ENCODE results near the gene PRKG1. TPM values are rescaled to one million over a fixed set of nuclear protein-coding genes. Genes with fewer than 3 reads are reported as not detected.

PRKG1 gene
- total RNA-seq, 2 donors from 2014 or later: 1.3 to 2.7 TPM

DNA sequence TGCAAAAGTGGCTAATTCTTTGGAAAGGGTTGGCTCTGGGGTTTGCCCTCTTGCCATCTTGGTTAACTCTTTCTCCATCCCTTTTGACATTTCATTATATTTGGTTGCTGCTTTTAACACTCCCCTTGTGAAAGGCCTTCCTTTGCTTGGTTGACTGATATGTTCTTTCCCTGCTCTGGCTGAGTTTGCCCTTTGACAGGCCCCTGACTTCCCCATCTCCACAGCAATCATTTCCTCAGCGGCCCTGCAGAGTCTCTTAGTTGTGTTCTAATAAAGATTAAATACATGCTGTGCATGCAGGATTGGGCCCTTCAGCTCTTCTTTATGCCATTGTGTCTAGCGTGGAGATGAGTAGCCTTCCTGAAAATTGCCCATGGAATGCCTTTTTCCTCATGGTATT lies 709.7 kb downstream of the PRKG1 start:
- no peaks in the 10 kb centered on the region for H3K4me1 Mint-ChIP-seq
- no peaks in the 10 kb centered on the region for H3K36me3 Mint-ChIP-seq (ENCODE audit: low read depth)
- H3K27me3 Mint-ChIP-seq (ENCODE audit: insufficient read depth): no peaks in the 10 kb centered on the region
- H3K4me1 ChIP-seq (ENCODE audit: control insufficient read depth, insufficient read depth, low read length): no peaks in the 10 kb centered on the region
- H3K27me3 ChIP-seq (ENCODE audit: control insufficient read depth, insufficient read depth, low read length, poor library complexity, severe bottlenecking): peaks cover 22% of the 10 kb centered on the region
- WGBS, 2 experiments (ENCODE audit: insufficient coverage in 1 of 2, insufficient read length in 1 of 2): 78 to 89% methylated on average over 1 to 2 of the region's 2 CpGs
- no peaks in the 10 kb centered on the region for H3K9me3 Mint-ChIP-seq
- H3K36me3 ChIP-seq (ENCODE audit: control insufficient read depth, insufficient read depth, low read length): no peaks in the 10 kb centered on the region
- no peak overlapping the region for H3K9ac ChIP-seq (ENCODE audit: extremely low read depth, low read length, poor library complexity, severe bottlenecking)
- H3K4me3 Mint-ChIP-seq: no peak overlapping the region
- DNase-seq: no peak
- H3K9me3 ChIP-seq (ENCODE audit: control insufficient read depth, low read length): no peaks in the 10 kb centered on the region
- no peak overlapping the region for H3K27ac Mint-ChIP-seq
- no peak overlapping the region for H3K4me3 ChIP-seq (ENCODE audit: low read length)
- peak overlapping the region; percentile 47 for H3K27ac ChIP-seq (ENCODE audit: low read depth, low read length)
- TF ChIP-seq, protein P1, sequence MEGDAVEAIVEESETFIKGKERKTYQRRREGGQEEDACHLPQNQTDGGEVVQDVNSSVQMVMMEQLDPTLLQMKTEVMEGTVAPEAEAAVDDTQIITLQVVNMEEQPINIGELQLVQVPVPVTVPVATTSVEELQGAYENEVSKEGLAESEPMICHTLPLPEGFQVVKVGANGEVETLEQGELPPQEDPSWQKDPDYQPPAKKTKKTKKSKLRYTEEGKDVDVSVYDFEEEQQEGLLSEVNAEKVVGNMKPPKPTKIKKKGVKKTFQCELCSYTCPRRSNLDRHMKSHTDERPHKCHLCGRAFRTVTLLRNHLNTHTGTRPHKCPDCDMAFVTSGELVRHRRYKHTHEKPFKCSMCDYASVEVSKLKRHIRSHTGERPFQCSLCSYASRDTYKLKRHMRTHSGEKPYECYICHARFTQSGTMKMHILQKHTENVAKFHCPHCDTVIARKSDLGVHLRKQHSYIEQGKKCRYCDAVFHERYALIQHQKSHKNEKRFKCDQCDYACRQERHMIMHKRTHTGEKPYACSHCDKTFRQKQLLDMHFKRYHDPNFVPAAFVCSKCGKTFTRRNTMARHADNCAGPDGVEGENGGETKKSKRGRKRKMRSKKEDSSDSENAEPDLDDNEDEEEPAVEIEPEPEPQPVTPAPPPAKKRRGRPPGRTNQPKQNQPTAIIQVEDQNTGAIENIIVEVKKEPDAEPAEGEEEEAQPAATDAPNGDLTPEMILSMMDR (conservative IDR thresholded peaks at IDR 0.05): no peak

DNA sequence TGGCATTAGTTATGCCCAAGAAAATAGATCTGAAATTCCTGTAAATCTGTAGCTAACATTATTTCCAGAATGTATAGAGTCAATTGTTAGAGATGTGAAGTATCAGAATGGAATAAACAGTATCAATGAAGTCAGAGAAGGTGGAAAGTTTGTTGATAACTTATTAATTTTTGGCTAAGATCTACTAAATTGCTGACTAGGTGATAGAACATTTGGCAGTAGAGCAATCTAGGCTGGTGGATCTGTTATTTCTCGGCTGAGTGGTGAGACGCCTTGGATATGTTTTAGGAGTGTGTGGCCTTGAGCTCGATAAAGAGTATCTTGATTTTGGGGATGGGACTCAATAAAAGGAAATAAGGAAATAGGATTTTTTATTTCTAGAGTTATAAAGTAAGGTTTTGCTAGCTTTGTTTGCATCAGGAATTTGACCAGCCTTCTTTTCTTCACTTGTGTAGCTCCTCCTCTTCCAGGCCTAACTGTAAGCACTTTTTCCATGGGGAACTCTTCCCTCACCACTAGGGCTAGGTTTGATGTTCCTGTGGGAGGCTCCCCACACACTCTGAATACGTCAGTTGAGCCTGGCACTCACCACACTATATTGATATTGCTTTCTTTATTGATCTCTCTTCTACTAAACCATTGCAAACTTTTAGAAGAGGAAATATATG lies 711.9 kb downstream of the PRKG1 start:
- Mint-ChIP-seq H3K27ac (no peak overlapping the region), H3K36me3 (ENCODE audit: low read depth) (no peaks in the 10 kb centered on the region), H3K9me3 (no peaks in the 10 kb centered on the region), H3K4me1 (no peaks in the 10 kb centered on the region), H3K4me3 (no peak overlapping the region), H3K27me3 (ENCODE audit: insufficient read depth) (peaks cover 13% of the 10 kb centered on the region)
- no peak overlapping the region for H3K4me3 ChIP-seq (ENCODE audit: low read length)
- H3K4me1 ChIP-seq (ENCODE audit: control insufficient read depth, insufficient read depth, low read length): no peaks in the 10 kb centered on the region
- peaks cover under 1% of the 10 kb centered on the region for H3K9me3 ChIP-seq (ENCODE audit: control insufficient read depth, low read length)
- no peak for DNase-seq
- WGBS, 2 experiments (ENCODE audit: insufficient coverage in 1 of 2, insufficient read length in 1 of 2): 92% methylated on average over 4 of the region's 4 CpGs; no CpG with 5 or more reads in 1 of the 2 experiments
- H3K27me3 ChIP-seq (ENCODE audit: control insufficient read depth, insufficient read depth, low read length, poor library complexity, severe bottlenecking): peaks cover 37% of the 10 kb centered on the region
- H3K36me3 ChIP-seq (ENCODE audit: control insufficient read depth, insufficient read depth, low read length): no peaks in the 10 kb centered on the region
- TF ChIP-seq, protein P1 (conservative IDR thresholded peaks at IDR 0.05): peak; percentile 54
- H3K27ac ChIP-seq (ENCODE audit: low read depth, low read length): no peak overlapping the region
- H3K9ac ChIP-seq (ENCODE audit: extremely low read depth, low read length, poor library complexity, severe bottlenecking): no peak overlapping the region

DNA sequence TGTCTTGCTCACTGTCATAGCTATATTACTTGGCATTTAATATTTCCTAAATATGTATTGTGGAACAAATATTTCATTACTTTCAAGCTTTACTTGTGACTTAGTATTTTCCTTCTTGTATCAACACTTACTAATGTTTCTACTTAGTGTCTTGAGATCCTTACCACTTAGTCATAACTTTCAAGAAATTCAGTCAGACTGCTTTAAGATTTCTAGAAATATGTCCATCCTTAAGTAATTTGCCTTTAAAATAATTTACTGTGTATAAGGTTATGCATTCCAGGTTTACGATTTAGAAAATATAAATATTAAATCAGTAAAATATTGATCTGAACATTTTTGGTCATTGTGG lies 712.4 kb downstream of the PRKG1 start:
- no peak overlapping the region for H3K4me3 Mint-ChIP-seq
- Histone ChIP-seq H3K9me3 (ENCODE audit: control insufficient read depth, low read length) (peaks cover 6% of the 10 kb centered on the region), H3K4me3 (ENCODE audit: low read length) (no peak overlapping the region), H3K36me3 (ENCODE audit: control insufficient read depth, insufficient read depth, low read length) (no peaks in the 10 kb centered on the region), H3K9ac (ENCODE audit: extremely low read depth, low read length, poor library complexity, severe bottlenecking) (no peak overlapping the region), H3K27ac (ENCODE audit: low read depth, low read length) (no peak overlapping the region), H3K4me1 (ENCODE audit: control insufficient read depth, insufficient read depth, low read length) (no peaks in the 10 kb centered on the region), H3K27me3 (ENCODE audit: control insufficient read depth, insufficient read depth, low read length, poor library complexity, severe bottlenecking) (peaks cover 37% of the 10 kb centered on the region)
- H3K9me3 Mint-ChIP-seq: no peaks in the 10 kb centered on the region
- TF ChIP-seq, protein P1 (conservative IDR thresholded peaks at IDR 0.05): no peak
- peaks cover 17% of the 10 kb centered on the region for H3K27me3 Mint-ChIP-seq (ENCODE audit: insufficient read depth)
- no peak overlapping the region for H3K27ac Mint-ChIP-seq
- no peaks in the 10 kb centered on the region for H3K36me3 Mint-ChIP-seq (ENCODE audit: low read depth)
- no peak for DNase-seq
- 100% methylated on average over 1 of the region's 1 CpG; no CpG with 5 or more reads in 1 of the 2 experiments for whole genome bisulfite sequencing, 2 experiments (ENCODE audit: insufficient coverage in 1 of 2, insufficient read length in 1 of 2)
- no peaks in the 10 kb centered on the region for H3K4me1 Mint-ChIP-seq
